HepG2 (cell line): Measurements from ENCODE around the gene BCL2L2. TPM values are rescaled to one million over a fixed set of nuclear protein-coding genes. Genes with fewer than 3 reads are reported as not detected.

Source experiments
- ESRRA ChIP-seq: sonication (generic); formaldehyde crosslinking; IDR thresholded peaks from 2 replicates; pipeline ENCODE4 v1.5.1; 2020; ENCODE audit warnings: mild to moderate bottlenecking, low read depth, missing genetic modification reagents
- ETV6 ChIP-seq: sonication (generic); formaldehyde crosslinking; conservative IDR thresholded peaks from 2 replicates; pipeline ENCODE4 v1.4.0; 2020; ENCODE audit warnings: missing genetic modification reagents
- GATAD1 ChIP-seq: IDR thresholded peaks from 2 replicates; pipeline ENCODE4 v1.6.1; 2016; ENCODE audit warnings: missing genetic modification reagents, missing compliant biosample characterization
- HNRNPH1 ChIP-seq: fragments of 200-400 bp; formaldehyde crosslinking; optimal IDR thresholded peaks from 2 replicates; pipeline ENCODE3; 2017; ENCODE audit warnings: mild to moderate bottlenecking, low read depth, low read length
- IKZF4 ChIP-seq: sonication (generic); formaldehyde crosslinking; IDR thresholded peaks from 2 replicates; pipeline ENCODE4 v1.5.1; 2020; ENCODE audit warnings: borderline replicate concordance, mild to moderate bottlenecking, low read depth, missing genetic modification reagents; ENCODE audit errors: not compliant biosample characterization
- KDM2A ChIP-seq: sonication (generic); formaldehyde crosslinking; IDR thresholded peaks from 2 replicates; pipeline ENCODE4 v1.4.0; 2020; ENCODE audit warnings: low read depth, missing genetic modification reagents, borderline replicate concordance
- KDM5A ChIP-seq: fragments of 200-600 bp; sonication (generic); IDR thresholded peaks from 2 replicates; pipeline ENCODE4 v1.7.0; 2018; ENCODE audit warnings: antibody characterized with exemption, mild to moderate bottlenecking, low read length, borderline replicate concordance
- KLF11 ChIP-seq: IDR thresholded peaks from 2 replicates; pipeline ENCODE4 v1.6.1; 2016; ENCODE audit warnings: missing compliant biosample characterization
- PAF1 ChIP-seq: IDR thresholded peaks from 2 replicates; pipeline ENCODE4 v1.6.1; 2016; ENCODE audit warnings: missing genetic modification reagents, missing compliant biosample characterization
- PCBP2 ChIP-seq: fragments of 200-400 bp; formaldehyde crosslinking; optimal IDR thresholded peaks from 2 replicates; pipeline ENCODE3; 2018; ENCODE audit warnings: low read length, low read depth; ENCODE audit not compliant: poor library complexity, severe bottlenecking
- POLR2AphosphoS5 ChIP-seq: IDR thresholded peaks from 2 replicates; pipeline ENCODE4 v1.6.1; 2012; ENCODE audit warnings: low read depth, low read length
- RAD21 ChIP-seq: fragments of 450-650 bp; formaldehyde crosslinking; IDR thresholded peaks from 2 replicates; pipeline ENCODE4 v1.5.0; 2020; ENCODE audit warnings: mild to moderate bottlenecking
- RBFOX2 ChIP-seq: fragments of 200-400 bp; formaldehyde crosslinking; IDR thresholded peaks from 2 replicates; pipeline ENCODE4 v1.6.1; 2017; ENCODE audit warnings: low read depth, mild to moderate bottlenecking, low read length
- RELA ChIP-seq: sonication (generic); formaldehyde crosslinking; IDR thresholded peaks from 2 replicates; pipeline ENCODE4 v1.4.0; 2020; ENCODE audit warnings: missing genetic modification reagents
- RFXANK ChIP-seq: IDR thresholded peaks from 2 replicates; pipeline ENCODE4 v1.6.1; 2016
- ZNF20 ChIP-seq: sonication (generic); formaldehyde crosslinking; IDR thresholded peaks from 2 replicates; pipeline ENCODE4 v1.4.0; 2020; ENCODE audit warnings: mild to moderate bottlenecking, moderate library complexity, missing genetic modification reagents
- ZNF224 ChIP-seq: sonication (generic); formaldehyde crosslinking; IDR thresholded peaks from 2 replicates; pipeline ENCODE4 v1.5.0; 2020; ENCODE audit warnings: mild to moderate bottlenecking, missing genetic modification reagents
- ZNF317 ChIP-seq: sonication (generic); formaldehyde crosslinking; IDR thresholded peaks from 2 replicates; pipeline ENCODE4 v1.5.0; 2020; ENCODE audit warnings: mild to moderate bottlenecking, missing genetic modification reagents
- ZNF337 ChIP-seq: sonication (generic); formaldehyde crosslinking; IDR thresholded peaks from 2 replicates; pipeline ENCODE4 v1.5.1; 2020; ENCODE audit warnings: missing genetic modification reagents, low read depth, mild to moderate bottlenecking, borderline replicate concordance
- ZNF577 ChIP-seq: sonication (generic); formaldehyde crosslinking; IDR thresholded peaks from 2 replicates; pipeline ENCODE4 v1.4.0; 2020; ENCODE audit warnings: mild to moderate bottlenecking, low read depth, missing genetic modification reagents, borderline replicate concordance
- ZNF629 ChIP-seq: sonication (generic); formaldehyde crosslinking; conservative IDR thresholded peaks from 2 replicates; pipeline ENCODE4 v1.5.0; 2020; ENCODE audit warnings: missing genetic modification reagents
- ZNF772 ChIP-seq: sonication (generic); formaldehyde crosslinking; IDR thresholded peaks from 2 replicates; pipeline ENCODE4 v1.5.0; 2020; ENCODE audit warnings: mild to moderate bottlenecking, missing genetic modification reagents
- polyA plus RNA-seq, 8 experiments: library from polyadenylated mRNA; depleted of rRNA in 3 of 8; stranded (reverse) in 7 of 8; unstranded in 1 of 8; fragments of >200 nt; fragmentation: Illumina TruSeq in 4 of 8; extraction: Trizol in 4 of 8; gene quantifications; 2 replicates each; pipeline versions ENCODE4 v1.2.1 to v1.2.3, GENCODE V29; 2011 to 2016; ENCODE audit warnings: low read depth in 4 of 8, missing spikeins in 1 of 8, mixed read lengths in 1 of 8; ENCODE audit not compliant: insufficient read depth in 1 of 8
- total RNA-seq, 5 experiments: library from RNA; depleted of rRNA; stranded (reverse); fragments of >200 nt; fragmentation: Illumina TruSeq; extraction: Trizol; gene quantifications; 2 replicates each; pipeline ENCODE4 v1.2.3, GENCODE V29; 2016; ENCODE audit warnings: low read depth in 1 of 5
- TF ChIP-seq, protein P1 (sequence below): sonication (generic); formaldehyde crosslinking; IDR thresholded peaks from 2 replicates; pipeline ENCODE4 v1.4.0; 2020; ENCODE audit warnings: missing genetic modification reagents
- TF ChIP-seq, protein P2 (sequence below): IDR thresholded peaks from 2 replicates; pipeline ENCODE4 v1.6.1; 2016; ENCODE audit warnings: low read depth, borderline replicate concordance

BCL2L2 gene
- total and polyA plus RNA-seq, 2 of the 13 experiments (the other 11 are each of a cell fraction or from before 2014, with no cell fraction given) = 28.1 to 49.8 TPM

DNA sequence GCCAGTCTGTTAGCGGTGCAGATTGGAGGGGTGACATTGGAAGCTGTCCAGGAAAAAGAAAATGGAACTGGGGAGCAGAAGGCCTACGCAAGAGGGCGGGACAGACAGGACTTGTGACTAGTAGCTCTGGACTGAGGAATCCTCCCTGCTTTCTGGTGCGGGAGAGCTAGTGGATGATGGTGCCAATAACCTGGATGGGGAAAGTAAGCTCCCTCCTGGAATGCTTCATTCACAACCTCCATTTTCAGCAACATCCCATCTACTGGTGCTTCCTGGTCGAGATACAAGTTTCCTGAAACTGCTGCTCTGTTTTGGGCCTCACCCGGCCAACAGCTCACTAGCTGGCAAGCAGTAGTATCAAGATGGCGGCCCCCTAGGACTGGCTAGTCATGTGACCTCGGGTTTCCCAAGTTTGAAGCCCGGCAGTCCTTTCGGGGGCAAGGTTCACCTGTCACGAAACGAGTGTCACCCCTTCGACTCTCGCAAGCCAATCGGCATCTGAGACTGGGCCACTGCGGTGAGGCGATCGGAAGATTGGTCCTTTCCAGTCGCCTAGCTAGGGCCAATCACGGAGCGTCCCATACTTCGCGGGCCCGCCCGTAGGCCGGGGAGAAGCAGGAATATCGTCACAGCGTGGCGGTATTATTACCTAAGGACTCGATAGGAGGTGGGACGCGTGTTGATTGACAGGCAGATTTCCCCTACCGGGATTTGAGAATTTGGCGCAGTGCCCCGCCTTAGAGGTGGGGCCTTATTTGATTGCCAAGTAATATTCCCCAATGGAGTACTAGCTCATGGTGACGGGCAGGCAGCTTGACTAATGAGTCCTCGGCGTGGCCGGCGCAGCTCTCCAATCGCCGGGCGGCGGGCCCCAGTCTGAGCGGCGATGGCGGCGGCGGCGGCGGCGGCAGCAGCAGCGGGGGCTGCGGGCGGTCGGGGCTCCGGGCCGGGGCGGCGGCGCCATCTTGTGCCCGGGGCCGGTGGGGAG is 14.2 kb downstream of the BCL2L2 start, which contains the start of gene PABPN1 (continued):
- TF ChIP-seq ZNF337 = peak; percentile 60; the same call in 1 of the 2 replicates
- no peak; the same call in 1 of the 2 replicates for TF ChIP-seq RFXANK
- peak; percentile 97; the same call in 1 of the 2 replicates for TF ChIP-seq KLF11 (CRISPR knock-in tag)
- TF ChIP-seq ZNF629 (CRISPR knock-in tag) = peak; percentile 78
- peak; percentile 70; the same call in 1 of the 2 replicates for TF ChIP-seq ZNF20 (CRISPR knock-in tag)
- TF ChIP-seq POLR2AphosphoS5 = peak; percentile 90
- TF ChIP-seq ESRRA = peak; percentile 84
- peak; percentile 59; the same call in 1 of the 2 replicates for TF ChIP-seq KDM5A
- no peak for TF ChIP-seq PCBP2
- TF ChIP-seq IKZF4 (CRISPR knock-in tag) = no peak
- TF ChIP-seq ETV6 = peak; percentile 79; the same call in 1 of the 2 replicates
- TF ChIP-seq ZNF224 (CRISPR knock-in tag) = peak; percentile 62
- TF ChIP-seq ZNF577 (CRISPR knock-in tag) = no peak; the same call in 1 of the 2 replicates
- peak; percentile 81 for TF ChIP-seq RBFOX2
- peak; percentile 78 for TF ChIP-seq HNRNPH1
- TF ChIP-seq ZNF317 (CRISPR knock-in tag) = peak; percentile 90
- TF ChIP-seq, protein P1, sequence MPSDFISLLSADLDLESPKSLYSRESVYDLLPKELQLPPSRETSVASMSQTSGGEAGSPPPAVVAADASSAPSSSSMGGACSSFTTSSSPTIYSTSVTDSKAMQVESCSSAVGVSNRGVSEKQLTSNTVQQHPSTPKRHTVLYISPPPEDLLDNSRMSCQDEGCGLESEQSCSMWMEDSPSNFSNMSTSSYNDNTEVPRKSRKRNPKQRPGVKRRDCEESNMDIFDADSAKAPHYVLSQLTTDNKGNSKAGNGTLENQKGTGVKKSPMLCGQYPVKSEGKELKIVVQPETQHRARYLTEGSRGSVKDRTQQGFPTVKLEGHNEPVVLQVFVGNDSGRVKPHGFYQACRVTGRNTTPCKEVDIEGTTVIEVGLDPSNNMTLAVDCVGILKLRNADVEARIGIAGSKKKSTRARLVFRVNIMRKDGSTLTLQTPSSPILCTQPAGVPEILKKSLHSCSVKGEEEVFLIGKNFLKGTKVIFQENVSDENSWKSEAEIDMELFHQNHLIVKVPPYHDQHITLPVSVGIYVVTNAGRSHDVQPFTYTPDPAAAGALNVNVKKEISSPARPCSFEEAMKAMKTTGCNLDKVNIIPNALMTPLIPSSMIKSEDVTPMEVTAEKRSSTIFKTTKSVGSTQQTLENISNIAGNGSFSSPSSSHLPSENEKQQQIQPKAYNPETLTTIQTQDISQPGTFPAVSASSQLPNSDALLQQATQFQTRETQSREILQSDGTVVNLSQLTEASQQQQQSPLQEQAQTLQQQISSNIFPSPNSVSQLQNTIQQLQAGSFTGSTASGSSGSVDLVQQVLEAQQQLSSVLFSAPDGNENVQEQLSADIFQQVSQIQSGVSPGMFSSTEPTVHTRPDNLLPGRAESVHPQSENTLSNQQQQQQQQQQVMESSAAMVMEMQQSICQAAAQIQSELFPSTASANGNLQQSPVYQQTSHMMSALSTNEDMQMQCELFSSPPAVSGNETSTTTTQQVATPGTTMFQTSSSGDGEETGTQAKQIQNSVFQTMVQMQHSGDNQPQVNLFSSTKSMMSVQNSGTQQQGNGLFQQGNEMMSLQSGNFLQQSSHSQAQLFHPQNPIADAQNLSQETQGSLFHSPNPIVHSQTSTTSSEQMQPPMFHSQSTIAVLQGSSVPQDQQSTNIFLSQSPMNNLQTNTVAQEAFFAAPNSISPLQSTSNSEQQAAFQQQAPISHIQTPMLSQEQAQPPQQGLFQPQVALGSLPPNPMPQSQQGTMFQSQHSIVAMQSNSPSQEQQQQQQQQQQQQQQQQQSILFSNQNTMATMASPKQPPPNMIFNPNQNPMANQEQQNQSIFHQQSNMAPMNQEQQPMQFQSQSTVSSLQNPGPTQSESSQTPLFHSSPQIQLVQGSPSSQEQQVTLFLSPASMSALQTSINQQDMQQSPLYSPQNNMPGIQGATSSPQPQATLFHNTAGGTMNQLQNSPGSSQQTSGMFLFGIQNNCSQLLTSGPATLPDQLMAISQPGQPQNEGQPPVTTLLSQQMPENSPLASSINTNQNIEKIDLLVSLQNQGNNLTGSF (CRISPR knock-in tag) = peak; percentile 96; the same call in 1 of the 2 replicates
- peak; percentile 88; the same call in 1 of the 2 replicates for TF ChIP-seq RELA
- TF ChIP-seq GATAD1 (CRISPR knock-in tag) = peak; percentile 96
- TF ChIP-seq PAF1 (CRISPR knock-in tag) = peak; percentile 98
- TF ChIP-seq RAD21 (CRISPR knock-in tag) = peak; percentile 67
- TF ChIP-seq ZNF772 = peak; percentile 96
- TF ChIP-seq, protein P2, sequence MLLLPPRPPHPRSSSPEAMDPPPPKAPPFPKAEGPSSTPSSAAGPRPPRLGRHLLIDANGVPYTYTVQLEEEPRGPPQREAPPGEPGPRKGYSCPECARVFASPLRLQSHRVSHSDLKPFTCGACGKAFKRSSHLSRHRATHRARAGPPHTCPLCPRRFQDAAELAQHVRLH (CRISPR knock-in tag) = peak; percentile 90
- TF ChIP-seq KDM2A (CRISPR knock-in tag) = peak; percentile 99
